GM19023 (cell line): ENCODE results near the gene RAB19.
"Not testable (repeated sequence)": the region's sequence is repeated elsewhere in the genome, so short reads cannot be mapped to it uniquely, and the experiment has no call there.

Experiments
- ATAC-seq: cut with Tn5 transposase; IDR thresholded peaks from one replicate; pipeline ENCODE4 v1.9.1; 2021; ENCODE audit warnings: mild to moderate bottlenecking, moderate library complexity; ENCODE audit not compliant: unreplicated experiment

RAB19 gene

DNA sequence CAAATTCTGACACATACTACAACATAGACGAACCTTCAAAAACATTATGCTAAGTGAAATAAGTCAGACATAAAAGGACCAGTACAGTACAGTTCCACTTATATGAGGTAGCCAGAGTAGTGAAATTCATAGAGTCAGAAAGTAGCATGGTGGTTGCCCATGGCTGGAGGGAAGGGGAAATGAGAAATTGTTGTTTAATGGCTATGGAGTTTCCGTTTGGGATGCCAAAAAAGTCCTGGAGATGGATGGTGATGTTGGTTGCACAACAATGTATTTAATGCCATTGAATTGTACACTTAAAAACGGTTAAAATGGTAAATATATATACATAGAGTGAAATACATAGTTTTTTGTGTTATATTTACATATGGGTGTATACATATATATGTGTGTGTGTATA lies 3.5 kb upstream of the RAB19 start:
- ATAC-seq = no peak

DNA sequence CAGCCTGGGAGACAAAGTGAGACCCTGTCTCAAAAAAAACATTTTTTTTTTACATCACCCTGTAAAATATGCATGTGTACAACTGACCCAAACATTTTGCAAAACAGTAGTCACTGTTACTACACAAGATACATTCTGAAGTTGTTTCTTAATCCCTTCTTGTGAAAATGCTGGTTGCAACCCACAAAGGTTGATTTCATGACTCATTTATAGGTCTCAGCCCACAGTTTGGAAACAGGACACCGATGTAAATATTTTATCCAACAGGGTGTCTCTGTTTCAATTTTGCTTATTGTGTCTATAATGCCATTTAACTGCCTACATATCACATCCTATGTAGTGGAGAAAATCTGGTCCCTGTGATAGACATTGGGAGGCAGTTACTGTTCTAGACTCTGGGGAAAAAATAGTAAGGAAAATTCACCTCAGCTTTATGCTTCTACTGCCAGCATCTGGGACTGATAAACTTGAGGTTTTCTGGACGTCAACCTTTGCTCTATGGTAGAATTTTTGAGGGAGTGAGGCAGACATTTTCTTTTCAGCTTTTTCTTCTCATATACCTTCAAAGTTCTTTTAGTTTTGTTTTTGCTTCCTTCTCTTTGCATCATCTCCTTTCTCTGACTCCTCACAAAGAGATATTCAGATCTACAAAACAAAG lies 1.6 kb upstream of the RAB19 start:
- no peak for ATAC-seq

DNA sequence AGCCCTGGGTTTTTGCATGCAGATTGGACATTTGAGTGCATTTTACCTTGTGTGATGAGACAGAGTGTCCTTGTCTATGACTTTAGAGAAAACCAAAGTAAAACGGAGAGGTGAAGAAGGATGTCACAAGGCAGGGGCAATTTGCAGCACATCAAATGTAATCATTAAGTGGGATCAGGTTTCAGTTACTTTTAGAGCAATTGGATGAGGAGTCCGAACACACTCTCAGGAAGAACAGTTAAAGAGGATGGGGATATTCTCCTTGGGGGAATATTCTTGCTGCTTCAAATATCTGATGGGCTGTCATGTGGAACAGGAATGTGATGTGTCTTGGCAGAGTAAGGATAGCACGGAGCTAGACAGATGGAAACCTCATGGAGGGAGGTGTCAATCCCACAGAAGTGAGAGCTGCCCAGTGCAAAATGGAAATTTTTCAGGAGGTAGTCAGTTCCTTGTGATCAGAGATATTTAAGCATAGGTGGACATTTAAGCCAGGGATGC lies 757 bp downstream of the RAB19 start:
- ATAC-seq = no peak

DNA sequence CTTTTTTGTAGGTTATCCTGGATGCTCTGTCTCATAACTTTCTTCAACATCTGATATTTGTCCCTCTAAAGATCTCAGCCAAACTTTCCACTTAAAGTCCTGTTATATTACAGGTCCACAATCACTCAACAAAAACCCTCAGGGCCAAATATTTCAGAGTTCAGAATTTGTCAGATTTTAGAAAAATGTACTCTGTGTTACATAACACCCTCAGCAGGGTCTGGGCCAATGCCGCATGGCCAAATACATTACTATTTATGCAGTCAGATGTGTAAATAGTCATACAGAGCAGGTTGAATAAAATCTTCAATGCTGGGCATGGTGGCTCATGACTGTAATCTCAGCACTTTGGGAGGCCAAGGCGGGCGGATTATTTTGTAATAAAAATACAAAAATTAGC lies 11.5 kb downstream of the RAB19 start:
- ATAC-seq = no peak

DNA sequence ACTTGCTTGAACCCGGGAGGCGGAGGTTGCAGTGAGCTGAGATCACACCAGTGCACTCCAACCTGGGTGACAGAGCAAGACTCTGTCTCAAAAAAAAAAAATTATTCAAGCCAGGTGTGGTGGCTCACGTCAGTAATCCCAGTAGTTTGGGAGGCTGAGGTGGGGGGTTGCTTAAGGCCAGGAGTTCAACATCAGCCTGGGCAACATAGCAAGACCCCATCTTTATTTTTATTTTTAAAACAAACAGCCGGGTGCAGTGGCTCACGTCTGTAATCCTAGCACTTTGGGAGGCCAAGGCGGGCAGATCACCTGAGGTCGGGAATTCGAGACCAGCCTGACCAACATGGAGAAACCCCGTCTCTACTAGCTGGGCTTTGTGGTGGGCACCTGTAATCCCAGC lies 12.0 kb downstream of the RAB19 start:
- ATAC-seq = not testable (repeated sequence)

DNA sequence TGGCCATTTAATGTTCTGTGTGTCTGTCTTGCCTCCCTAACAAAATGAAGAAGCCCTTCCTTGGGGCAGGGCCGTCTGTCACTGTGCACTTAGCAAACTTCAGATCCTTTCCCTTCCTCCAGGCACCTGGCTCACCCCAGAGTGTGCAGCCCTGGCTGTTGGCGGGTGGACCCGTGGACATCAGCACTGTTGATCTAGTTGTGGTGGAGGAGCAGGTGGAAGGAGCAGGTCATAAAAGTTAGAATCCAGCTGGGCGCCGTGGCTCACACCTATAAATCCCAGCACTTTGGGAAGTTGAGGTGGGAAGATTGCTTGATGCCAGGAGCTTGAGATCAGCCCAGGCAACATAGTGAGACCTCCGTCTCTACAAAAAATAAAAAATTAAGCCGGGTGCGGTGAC lies 12.7 kb downstream of the RAB19 start:
- no peak for ATAC-seq

DNA sequence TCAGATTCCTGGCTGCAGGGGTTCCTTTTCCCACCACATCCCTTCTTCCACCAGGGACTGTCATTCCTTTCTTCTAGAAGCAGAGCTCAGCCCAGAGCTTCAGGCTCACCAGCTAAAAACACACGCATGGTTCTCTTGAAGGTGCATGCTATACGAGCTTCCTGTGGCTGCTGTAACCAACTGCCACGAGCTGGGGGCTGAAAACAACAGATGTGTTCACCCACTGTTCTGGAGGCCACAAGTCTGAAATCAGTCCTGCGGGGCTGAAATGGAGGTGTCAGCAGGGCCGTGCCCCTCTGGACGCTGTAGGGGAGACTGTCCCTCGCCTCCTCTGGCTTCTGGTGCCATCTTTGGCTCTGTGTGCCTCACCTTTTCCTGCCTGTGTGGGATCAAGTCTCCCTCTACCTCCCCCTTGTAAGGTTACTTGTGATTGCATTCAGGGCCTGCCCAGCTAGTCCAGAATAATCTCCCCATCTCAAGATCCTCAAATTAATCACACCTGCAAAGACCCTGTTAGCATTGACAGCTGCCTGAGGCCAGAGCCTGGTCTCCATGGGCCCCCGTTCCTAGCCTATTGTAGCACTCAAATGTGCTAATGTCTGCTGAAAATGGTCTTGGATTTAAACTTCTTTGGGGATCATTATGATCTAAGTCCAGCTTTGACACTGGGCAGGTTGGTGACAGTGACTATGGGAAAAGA lies 13.7 kb downstream of the RAB19 start:
- no peak for ATAC-seq

DNA sequence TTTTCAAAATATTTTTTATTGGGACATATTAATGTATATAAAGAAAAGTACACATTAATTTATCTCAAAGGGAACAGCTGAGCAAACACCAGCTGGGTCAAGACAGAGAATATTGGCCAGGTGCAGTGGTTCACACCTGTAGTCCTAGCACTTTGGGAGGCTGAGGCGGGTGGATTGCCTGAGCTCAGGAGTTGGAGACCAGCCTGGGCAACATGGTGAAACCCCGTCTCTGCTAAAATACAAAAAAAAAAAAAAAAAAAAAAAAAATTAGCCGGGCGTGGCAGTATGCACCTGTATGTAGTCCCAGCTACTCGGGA lies 14.3 kb downstream of the RAB19 start:
- ATAC-seq = not testable (repeated sequence)

DNA sequence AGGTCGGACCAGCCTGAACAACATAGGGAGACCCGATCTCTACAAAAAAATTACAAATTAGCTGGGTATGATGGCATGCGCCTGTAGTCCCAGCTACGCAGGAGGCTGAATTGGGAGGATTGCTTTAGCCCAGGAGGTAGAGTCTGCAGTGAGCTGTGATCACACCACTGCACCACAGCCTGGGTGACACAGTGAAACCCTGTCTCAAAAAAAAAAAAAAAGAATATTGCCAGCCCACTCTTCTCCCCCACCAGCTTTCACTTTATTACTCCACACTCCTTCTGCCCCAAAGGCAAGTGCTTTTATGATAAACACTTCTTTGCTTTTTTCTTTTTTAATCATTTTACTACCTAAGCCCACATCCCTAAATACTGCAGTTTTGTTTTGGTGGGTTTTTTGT lies 14.8 kb downstream of the RAB19 start:
- no peak for ATAC-seq

DNA sequence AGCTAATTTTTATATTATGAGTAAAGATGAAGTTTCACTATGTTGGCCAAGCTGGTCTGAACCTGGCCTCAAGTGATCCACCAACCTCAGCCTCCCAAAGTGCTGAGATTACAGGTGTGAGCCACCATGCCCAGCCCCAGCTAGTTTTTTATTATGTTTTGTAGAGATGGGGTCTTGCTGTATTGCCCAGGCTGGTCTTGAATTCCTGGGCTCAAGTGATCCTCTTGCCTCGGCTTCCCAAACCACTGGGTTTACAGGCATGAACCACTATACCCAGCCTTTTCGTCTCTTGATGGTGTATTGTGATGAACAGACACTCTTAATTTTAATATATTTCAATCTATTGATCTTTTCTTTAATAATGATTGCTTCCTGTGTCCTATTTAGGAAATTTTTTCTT lies 17.7 kb downstream of the RAB19 start:
- ATAC-seq = no peak

DNA sequence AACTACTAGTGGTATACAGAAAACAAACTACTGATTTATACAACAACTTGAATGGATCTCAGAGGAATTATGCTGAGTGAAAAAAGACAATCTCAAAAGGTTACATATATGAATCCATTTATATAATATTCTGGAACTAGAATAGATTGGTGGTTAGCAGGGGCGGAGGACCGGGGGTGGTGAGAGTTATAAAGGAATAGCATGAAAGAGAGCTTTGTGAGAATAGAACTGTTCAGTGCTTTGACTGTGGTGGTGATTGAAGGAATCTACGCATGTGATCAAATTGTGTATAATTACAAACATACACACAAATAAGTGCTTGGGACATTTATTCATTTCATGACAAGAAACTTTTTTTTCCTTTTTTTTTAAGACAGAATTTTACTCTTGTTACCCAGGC lies 19.6 kb downstream of the RAB19 start:
- ATAC-seq = no peak

DNA sequence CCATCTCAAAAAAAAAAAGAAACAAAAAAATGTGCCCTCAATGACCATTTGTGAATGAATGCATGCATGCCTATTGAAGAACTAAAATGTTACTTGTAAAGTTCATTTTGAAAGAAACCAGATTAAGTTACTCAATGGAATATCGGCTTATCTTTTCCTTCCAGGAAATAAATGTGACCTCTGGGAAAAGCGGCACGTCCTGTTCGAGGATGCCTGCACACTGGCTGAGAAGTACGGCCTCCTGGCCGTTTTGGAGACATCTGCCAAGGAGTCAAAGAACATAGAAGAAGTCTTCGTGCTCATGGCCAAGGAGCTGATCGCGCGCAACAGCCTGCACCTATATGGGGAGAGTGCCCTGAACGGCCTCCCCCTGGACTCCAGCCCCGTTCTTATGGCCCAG lies 21.9 kb downstream of the RAB19 start:
- no peak for ATAC-seq

DNA sequence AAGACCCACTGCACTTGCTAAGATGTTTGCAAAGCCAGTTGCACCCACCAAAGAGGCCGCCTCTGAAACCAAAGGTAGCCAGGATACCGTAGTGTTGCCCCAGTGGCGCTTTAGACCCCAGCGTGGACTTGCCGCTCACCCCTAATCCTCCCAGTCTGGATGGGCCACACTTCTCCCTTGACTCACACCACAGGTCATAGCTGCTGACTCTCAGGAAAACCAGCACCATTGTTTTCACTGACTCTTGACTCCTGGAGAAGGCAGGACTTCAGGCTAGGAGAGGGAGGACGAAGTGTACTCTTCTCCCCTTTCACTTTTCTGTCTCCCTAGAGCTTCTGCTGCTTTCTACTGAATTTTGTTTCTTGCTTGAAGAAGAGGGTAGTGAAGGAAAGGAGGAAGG lies 22.3 kb downstream of the RAB19 start:
- no peak for ATAC-seq

DNA sequence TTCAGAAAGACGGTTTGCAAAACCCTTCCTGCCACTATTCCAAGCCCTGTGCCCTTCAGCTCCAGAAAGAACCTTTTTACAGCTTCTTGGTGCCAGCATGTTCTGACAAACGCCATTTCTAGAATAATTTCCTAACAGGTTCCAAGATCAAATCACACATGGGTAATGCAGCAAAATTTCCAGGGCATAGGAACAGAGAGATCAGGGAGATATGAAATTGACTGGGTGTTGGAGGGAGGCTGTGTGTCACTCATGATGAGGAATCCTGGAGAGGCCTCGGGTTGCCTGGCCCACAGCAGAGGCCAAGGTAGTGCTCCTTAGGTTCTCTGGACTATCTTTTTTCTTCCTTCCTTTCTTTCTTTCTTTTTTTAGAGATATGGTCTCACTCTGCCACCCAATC lies 29.5 kb downstream of the RAB19 start:
- no peak for ATAC-seq

DNA sequence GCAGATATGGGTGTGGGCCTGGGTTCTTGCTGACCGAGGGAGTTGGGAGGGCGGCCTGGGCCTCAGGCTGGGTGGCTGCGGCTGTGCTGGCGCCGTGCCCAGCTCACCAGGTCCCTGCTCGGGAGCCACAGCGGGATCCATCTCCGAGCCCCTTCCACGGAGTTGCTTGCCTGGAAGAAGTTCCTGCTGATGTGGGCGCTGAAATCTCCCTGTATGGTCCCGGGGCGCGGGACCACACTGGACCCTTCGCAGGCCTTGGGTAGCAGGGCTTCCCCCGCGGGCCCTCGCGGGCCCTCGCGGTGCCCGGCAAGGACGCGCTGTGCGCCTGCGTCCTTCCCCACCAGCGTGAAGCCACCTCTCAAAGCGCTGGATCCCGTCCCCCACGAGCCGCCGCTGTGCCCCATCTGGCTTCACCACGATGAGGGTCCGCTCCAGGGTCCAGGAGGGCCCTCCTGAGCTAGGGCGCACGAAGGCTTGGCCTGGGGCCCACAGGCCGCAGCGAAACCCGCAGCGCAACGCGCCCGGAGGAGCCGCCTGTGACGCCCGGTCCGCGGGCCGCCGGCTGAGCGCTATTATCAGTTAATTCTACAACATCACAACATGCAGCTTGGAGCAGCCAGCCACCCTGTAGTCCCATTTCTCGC lies 31.5 kb downstream of the RAB19 start:
- no peak for ATAC-seq

DNA sequence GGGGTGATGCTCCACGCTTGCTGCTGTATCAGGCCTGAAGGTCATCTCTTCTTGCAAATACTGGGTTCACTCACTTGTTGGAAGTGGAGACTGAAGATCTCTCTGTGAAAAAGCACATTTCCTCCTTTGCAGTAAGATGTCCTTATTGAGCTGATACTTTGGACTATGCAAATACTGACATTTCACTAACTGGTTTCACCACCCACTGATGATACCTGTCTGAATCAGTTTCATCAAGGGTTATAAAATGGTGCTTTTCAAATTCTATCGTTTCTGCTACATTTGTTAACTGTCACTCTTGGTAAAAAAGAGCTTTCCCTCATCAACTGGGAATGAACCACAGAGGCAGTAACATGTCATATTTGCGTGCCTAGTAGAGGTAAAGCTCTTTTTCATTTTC lies 35.5 kb downstream of the RAB19 start:
- ATAC-seq = peak; percentile 90

DNA sequence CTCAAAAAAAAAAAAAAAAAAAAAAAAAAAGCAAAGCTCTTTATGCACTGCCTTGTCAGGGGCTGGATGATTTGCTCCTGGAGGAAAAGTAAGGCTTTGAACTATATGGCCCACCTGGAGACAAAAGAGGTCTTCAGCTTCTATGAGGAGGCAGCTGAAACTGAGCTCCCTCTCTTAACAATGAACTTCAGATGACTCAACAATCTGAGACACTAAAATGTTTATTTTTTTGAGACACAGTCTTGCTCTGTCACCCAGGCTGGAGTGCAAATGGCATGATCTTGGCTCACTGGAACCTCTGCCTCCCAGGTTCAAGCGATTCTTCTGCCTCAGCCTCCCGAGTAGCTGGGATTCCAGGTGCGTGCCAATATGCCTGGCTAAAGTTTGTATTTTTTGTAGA lies 36.7 kb downstream of the RAB19 start:
- ATAC-seq = no peak

DNA sequence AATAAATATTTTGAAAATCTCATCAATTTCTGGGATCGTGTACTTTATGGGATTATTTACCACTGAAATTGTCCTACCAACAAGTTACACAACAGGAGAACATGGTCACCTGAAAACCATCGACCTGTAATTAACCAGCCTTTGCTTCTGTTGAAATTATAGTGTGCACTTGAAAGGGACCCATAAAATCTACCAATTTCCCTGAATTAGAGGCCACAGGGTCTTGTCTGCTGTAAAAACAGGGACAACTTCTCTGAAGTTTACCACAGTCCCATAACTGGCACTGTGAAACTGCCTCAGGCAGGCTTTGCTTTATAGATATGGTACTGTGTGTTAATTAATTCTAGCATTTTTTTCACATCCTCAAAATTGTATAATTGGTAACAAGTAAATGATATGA lies 37.7 kb downstream of the RAB19 start:
- ATAC-seq = no peak

DNA sequence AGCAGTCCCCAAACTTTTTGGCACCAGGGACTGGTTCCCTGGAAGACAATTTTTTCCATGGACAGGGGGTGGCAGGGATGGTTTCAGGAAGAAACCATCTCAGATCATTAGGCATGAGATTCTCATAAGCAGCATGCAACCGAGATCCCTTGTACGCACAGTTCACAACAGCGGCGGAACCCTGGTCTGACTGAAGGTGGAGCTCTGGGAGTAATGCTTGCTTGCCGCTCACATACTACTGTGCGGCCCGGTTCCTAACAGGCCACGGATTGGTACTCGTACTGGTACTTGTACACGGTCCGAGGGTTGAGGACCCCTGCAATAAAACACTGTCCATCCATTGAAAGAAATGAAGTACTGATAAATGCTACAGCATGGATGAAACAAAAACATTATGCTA lies 42.6 kb downstream of the RAB19 start:
- ATAC-seq = no peak

DNA sequence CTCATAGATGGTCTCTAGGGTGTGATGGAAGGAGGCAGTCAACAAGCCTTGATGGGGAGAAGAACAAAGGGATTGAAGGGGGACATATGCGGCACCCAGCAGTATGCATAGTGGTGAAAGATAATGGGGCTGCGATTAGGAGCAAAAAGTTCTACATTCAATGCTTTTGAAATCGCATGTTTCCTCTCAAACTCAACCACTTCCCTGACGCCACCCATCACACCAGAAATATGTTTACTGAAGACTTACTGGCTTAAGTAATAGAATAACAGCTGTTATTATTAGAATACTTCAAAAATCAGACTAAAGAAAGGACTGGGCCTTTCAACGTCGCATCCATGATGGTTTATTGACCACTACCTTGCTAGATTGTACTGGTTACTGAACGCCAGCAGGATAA lies 44.0 kb downstream of the RAB19 start:
- no peak for ATAC-seq

DNA sequence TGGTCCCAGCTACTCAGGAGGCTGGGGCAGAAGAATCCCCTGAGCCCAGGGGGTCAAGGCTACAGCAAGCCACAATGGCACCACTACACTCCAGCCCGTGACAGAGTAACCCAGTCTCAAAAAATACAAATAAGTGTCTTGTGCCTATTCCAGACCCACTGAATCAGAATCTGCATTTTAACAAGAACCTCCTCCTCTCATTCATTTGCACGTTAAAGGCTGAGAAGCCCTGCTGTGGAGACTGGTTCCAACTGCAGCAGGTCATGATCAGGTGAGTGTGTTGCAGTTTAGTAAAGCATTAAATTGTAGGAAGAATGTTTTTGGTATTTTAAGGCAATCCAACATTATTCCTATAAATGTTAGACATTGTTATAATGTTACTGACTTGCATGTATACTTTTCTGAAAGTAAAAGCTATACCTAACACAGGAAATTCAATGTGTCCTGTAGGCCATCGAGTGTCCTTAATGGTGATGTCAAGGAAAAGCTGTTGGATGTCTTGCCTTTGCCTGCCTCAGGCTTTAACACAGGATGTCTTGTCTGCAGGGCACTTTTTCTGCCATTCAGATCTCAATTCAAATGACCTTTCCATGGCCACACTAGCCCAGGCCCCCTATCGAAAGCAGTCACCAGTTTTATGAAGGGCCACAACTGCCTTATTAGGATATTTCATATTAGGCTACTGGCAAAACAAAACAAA lies 45.1 kb downstream of the RAB19 start:
- no peak for ATAC-seq

DNA sequence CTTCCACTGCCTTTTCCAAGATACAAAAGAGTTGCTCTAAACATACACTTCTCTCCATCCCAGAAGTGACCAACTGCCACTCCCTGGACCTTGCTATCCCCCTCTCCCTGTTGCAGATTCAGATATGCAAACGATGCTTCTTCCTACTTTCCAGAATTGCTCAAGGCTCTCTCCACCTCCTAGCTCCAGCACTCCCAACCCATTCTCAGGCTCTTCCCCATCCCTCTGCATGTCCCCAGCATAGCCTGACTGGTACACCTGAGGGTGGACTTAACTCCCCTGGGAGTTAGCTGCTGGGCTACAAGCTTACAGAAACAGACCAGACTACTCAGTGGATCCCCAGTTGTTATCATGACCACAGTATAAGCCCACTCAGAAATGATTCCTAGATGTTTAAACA lies 47.9 kb downstream of the RAB19 start:
- ATAC-seq = no peak
